ENCODE results near the gene TPD52L1. TPM values are rescaled to one million over a fixed set of nuclear protein-coding genes. Genes with fewer than 3 reads are reported as not detected.

Gene TPD52L1
- total and polyA plus RNA-seq, 2 of the 13 experiments (the other 11 are each of a cell fraction or from before 2014, with no cell fraction given) = 0.49 to 0.53 TPM

DNA sequence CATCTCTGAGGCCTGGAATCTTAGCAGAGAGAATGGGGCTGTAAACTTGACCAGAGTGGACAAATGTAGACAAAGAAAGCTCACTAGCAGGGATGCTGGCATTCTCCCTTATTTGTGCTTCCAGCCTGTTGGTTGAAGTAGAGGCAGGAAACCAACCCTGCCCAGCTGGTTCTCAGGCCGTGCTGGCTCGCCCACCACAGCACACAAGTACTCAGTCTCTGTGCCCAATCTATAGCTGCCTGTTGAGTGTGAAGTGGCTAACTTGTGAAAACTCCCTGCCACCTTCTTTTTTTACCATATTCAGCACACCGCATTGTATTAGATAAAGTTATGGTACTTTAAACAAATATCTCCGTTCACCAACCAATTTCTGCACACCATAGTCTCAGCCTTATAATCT, 110.9 kb downstream of the TPD52L1 start:
- BruUV-seq (replicated peaks) = no TSS peak
- no peaks in the 10 kb centered on the region for H4K20me1 ChIP-seq (ENCODE audit: insufficient read depth, low read length)
- H3K79me2 ChIP-seq (ENCODE audit: insufficient read depth, low read length) = no peaks in the 10 kb centered on the region
- TF ChIP-seq HNRNPUL1 (IDR thresholded peaks at IDR 0.05; ENCODE audit: low read depth, low read length) (no peak), SP2 (CRISPR knock-in tag; IDR thresholded peaks at IDR 0.05) (no peak), HNRNPH1 (optimal IDR thresholded peaks at IDR 0.05; ENCODE audit: low read depth, low read length) (no peak), ZBTB7A (CRISPR knock-in tag; IDR thresholded peaks at IDR 0.05) (no peak)
- TF ChIP-seq, protein P1, sequence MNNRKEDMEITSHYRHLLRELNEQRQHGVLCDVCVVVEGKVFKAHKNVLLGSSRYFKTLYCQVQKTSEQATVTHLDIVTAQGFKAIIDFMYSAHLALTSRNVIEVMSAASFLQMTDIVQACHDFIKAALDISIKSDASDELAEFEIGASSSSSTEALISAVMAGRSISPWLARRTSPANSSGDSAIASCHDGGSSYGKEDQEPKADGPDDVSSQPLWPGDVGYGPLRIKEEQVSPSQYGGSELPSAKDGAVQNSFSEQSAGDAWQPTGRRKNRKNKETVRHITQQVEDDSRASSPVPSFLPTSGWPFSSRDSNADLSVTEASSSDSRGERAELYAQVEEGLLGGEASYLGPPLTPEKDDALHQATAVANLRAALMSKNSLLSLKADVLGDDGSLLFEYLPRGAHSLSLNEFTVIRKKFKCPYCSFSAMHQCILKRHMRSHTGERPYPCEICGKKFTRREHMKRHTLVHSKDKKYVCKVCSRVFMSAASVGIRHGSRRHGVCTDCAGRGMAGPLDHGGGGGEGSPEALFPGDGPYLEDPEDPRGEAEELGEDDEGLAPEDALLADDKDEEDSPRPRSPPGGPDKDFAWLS (CRISPR knock-in tag; IDR thresholded peaks at IDR 0.05; ENCODE audit: borderline replicate concordance) = no peak
- no peak overlapping the region for H3K27ac ChIP-seq (ENCODE audit: extremely low read length, insufficient read depth, low read length)
- in situ Hi-C loops (cut with HindIII; ENCODE audit: extremely low pct_ligation_motif_present, low pct_unique_long_range_greater_than_20kb) = no loop called here
- H2AFZ ChIP-seq (ENCODE audit: low read length) = no peak overlapping the region
- ATAC-seq (no peak), DNase-seq (ENCODE audit: low spot score) (no peak), FAIRE-seq (no peak)
- H3K9ac ChIP-seq (ENCODE audit: insufficient read depth, low read depth, low read length) = no peak overlapping the region
- no peak overlapping the region for H3K4me3 ChIP-seq (replicated peaks in 1 of 3; ENCODE audit: insufficient read depth in 1 of 3, low read depth in 2 of 3, low read length in 3 of 3)
- no peaks in the 10 kb centered on the region for H3K36me3 ChIP-seq (replicated peaks in 1 of 2; ENCODE audit: control insufficient read depth in 1 of 2, insufficient read depth in 2 of 2, low read length in 2 of 2)
- H3K4me2 ChIP-seq (ENCODE audit: low read depth, low read length) = no peak overlapping the region
- ChIA-PET POLR2A (no interaction called here), CTCF (ENCODE audit: low intra/inter-chr PET ratio, low total read pairs) (no interaction called here)
- WGBS (ENCODE audit: low lambda C conversion rate) = 71% methylated on average over 4 of the region's 4 CpGs
- H3K4me1 ChIP-seq (ENCODE audit: insufficient read depth, low read length) = no peaks in the 10 kb centered on the region
- H3K9me3 ChIP-seq (ENCODE audit: low read length) = no peaks in the 10 kb centered on the region
- intact Hi-C loops (cut with micrococcal nuclease; ENCODE audit: unreplicated experiment) = no loop called here
- H3K27me3 ChIP-seq (ENCODE audit: control insufficient read depth in 1 of 2, insufficient read depth in 2 of 2, low read length in 2 of 2) = no peaks in the 10 kb centered on the region

DNA sequence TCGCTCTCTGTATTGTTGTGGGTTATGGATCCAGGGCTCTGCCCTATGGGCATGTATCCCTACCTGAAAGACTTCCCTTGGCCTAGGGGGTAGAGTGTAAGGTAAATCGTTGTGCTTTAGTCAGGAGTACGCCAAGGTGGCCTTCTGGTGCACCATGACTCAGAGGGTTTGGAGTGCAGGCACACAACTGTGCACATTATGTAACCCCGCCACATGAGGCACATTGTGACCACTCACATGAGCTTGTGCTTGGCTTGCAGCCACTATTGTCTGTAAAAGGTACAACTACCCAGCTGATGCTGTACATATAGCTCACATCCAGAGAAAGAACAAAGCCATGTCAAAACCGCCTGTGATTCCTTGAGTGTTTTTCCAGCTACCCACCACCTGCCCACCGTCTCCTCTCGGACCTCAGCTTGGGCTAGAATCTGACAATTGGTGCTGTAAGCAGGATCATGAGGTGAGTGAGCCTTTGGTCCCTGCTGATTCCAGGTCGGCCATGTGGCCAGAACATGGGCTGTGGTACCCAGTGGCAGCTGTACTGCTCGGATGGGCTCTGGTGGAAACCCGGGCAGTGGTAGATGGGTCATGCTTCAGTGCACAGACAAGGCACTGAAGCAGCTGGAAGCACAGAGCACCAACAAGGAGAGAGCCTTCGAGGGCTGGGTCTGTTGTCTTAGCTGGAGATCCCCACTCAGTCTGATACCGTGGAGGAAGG, 114.4 kb downstream of the TPD52L1 start:
- no peak for ATAC-seq
- CTCF ChIA-PET (ENCODE audit: low intra/inter-chr PET ratio, low total read pairs) = no interaction called here
- H3K4me3 ChIP-seq (replicated peaks in 1 of 3; ENCODE audit: insufficient read depth in 1 of 3, low read depth in 2 of 3, low read length in 3 of 3) = no peak overlapping the region
- no peak overlapping the region for H2AFZ ChIP-seq (ENCODE audit: low read length)
- no peak for DNase-seq (ENCODE audit: low spot score)
- H3K27ac ChIP-seq (ENCODE audit: extremely low read length, insufficient read depth, low read length) = no peak overlapping the region
- FAIRE-seq = no peak
- H3K36me3 ChIP-seq (replicated peaks in 1 of 2; ENCODE audit: control insufficient read depth in 1 of 2, insufficient read depth in 2 of 2, low read length in 2 of 2) = peaks cover 0 to 11% of the 10 kb centered on the region in 2 experiments; a peak in 2 of 5 replicates
- intact Hi-C loops (cut with micrococcal nuclease; ENCODE audit: unreplicated experiment) (no loop called here), in situ Hi-C loops (cut with HindIII; ENCODE audit: extremely low pct_ligation_motif_present, low pct_unique_long_range_greater_than_20kb) (no loop called here)
- no TSS peak for BruUV-seq (replicated peaks)
- no peaks in the 10 kb centered on the region for H3K9me3 ChIP-seq (ENCODE audit: low read length)
- TF ChIP-seq SOX5 (CRISPR knock-in tag; IDR thresholded peaks at IDR 0.05; ENCODE audit: borderline replicate concordance) (peak; percentile 34; the same call in 1 of the 2 replicates), FOSL2 (CRISPR knock-in tag; IDR thresholded peaks at IDR 0.05) (peak; percentile 53)
- TF ChIP-seq, protein P2, sequence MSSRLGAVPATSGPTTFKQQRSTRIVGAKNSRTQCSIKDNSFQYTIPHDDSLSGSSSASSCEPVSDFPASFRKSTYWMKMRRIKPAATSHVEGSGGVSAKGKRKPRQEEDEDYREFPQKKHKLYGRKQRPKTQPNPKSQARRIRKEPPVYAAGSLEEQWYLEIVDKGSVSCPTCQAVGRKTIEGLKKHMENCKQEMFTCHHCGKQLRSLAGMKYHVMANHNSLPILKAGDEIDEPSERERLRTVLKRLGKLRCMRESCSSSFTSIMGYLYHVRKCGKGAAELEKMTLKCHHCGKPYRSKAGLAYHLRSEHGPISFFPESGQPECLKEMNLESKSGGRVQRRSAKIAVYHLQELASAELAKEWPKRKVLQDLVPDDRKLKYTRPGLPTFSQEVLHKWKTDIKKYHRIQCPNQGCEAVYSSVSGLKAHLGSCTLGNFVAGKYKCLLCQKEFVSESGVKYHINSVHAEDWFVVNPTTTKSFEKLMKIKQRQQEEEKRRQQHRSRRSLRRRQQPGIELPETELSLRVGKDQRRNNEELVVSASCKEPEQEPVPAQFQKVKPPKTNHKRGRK (CRISPR knock-in tag; IDR thresholded peaks at IDR 0.05) = no peak
- no peak overlapping the region for H3K9ac ChIP-seq (ENCODE audit: insufficient read depth, low read depth, low read length)
- no peak overlapping the region for H3K4me2 ChIP-seq (ENCODE audit: low read depth, low read length)
- H3K27me3 ChIP-seq (ENCODE audit: control insufficient read depth in 1 of 2, insufficient read depth in 2 of 2, low read length in 2 of 2) = no peaks in the 10 kb centered on the region
- no peaks in the 10 kb centered on the region for H4K20me1 ChIP-seq (ENCODE audit: insufficient read depth, low read length)
- POLR2A ChIA-PET = no interaction called here
- no peaks in the 10 kb centered on the region for H3K79me2 ChIP-seq (ENCODE audit: insufficient read depth, low read length)
- no peaks in the 10 kb centered on the region for H3K4me1 ChIP-seq (ENCODE audit: insufficient read depth, low read length)
- 68% methylated on average over 12 of the region's 12 CpGs for WGBS (ENCODE audit: low lambda C conversion rate)
